HepG2 (cell line): ENCODE measurements around the gene RPUSD3.

Experiments used
- BORCS8-MEF2B ChIP-seq: sonication (generic); formaldehyde crosslinking; IDR thresholded peaks from 2 replicates; pipeline ENCODE4 v1.8.0; 2022; ENCODE audit warnings: mild to moderate bottlenecking, missing genetic modification reagents
- CBX5 ChIP-seq: sonication (generic); formaldehyde crosslinking; IDR thresholded peaks from 2 replicates; pipeline ENCODE4 v1.4.0; 2020; ENCODE audit warnings: missing genetic modification reagents, borderline replicate concordance
- DNMT1 ChIP-seq: sonication (generic); formaldehyde crosslinking; IDR thresholded peaks from 2 replicates; pipeline ENCODE4 v1.5.1; 2020; ENCODE audit warnings: mild to moderate bottlenecking, missing genetic modification reagents
- HDAC2 ChIP-seq: sonication (generic); formaldehyde crosslinking; IDR thresholded peaks from 2 replicates; pipeline ENCODE4 v1.4.0; 2020; ENCODE audit warnings: missing genetic modification reagents
- JUN ChIP-seq: sonication (generic); formaldehyde crosslinking; IDR thresholded peaks from 2 replicates; pipeline ENCODE4 v1.4.0; 2020; ENCODE audit warnings: mild to moderate bottlenecking, missing genetic modification reagents
- MXI1 ChIP-seq: IDR thresholded peaks from 3 replicates; pipeline ENCODE4 v1.6.1; 2012; ENCODE audit warnings: low read depth, low read length, inconsistent platforms, borderline replicate concordance
- NPAS2 ChIP-seq: sonication (generic); formaldehyde crosslinking; IDR thresholded peaks from 2 replicates; pipeline ENCODE4 v1.8.0; 2022; ENCODE audit warnings: mild to moderate bottlenecking, missing genetic modification reagents, borderline replicate concordance
- PHF8 ChIP-seq: sonication (generic); formaldehyde crosslinking; IDR thresholded peaks from 2 replicates; pipeline ENCODE4 v1.5.0; 2020; ENCODE audit warnings: missing genetic modification reagents
- RBM22 ChIP-seq: fragments of 200-400 bp; formaldehyde crosslinking; optimal IDR thresholded peaks from 2 replicates; pipeline ENCODE3; 2017; ENCODE audit warnings: mild to moderate bottlenecking, low read length, moderate library complexity
- SMAD1 ChIP-seq: sonication (generic); formaldehyde crosslinking; IDR thresholded peaks from 2 replicates; pipeline ENCODE4 v1.4.0; 2020; ENCODE audit warnings: missing genetic modification reagents, low read depth, mild to moderate bottlenecking, borderline replicate concordance
- TCF7L2 ChIP-seq: IDR thresholded peaks from 2 replicates; pipeline ENCODE4 v1.6.1; 2011; ENCODE audit warnings: mild to moderate bottlenecking, low read depth, low read length, moderate library complexity

GRCh38 chr3:9843715-9844438 lies at the start of gene RPUSD3:
- TF ChIP-seq RBM22 (no peak), NPAS2 (CRISPR knock-in tag) (no peak), CBX5 (no peak; the same call in 1 of the 2 replicates), MXI1 (peak; percentile 59; the same call in 1 of the 3 replicates), BORCS8-MEF2B (CRISPR knock-in tag) (peak; percentile 81; the same call in 1 of the 2 replicates), DNMT1 (CRISPR knock-in tag) (no peak), HDAC2 (CRISPR knock-in tag) (peak; percentile 40; the same call in 1 of the 2 replicates), TCF7L2 (no peak), SMAD1 (CRISPR knock-in tag) (no peak), JUN (no peak), PHF8 (CRISPR knock-in tag) (peak; percentile 95)
